HepG2 (cell line): Measurements from ENCODE around the gene RPL5. TPM values are rescaled to one million over a fixed set of nuclear protein-coding genes. Genes with fewer than 3 reads are reported as not detected.
A peak's percentile ranks its signal among the peaks of the same experiment; 100 is the strongest.

Experiments
- ARID5B ChIP-seq: IDR thresholded peaks from 2 replicates; pipeline ENCODE4 v1.4.0; 2020; ENCODE audit warnings: mild to moderate bottlenecking, missing genetic modification reagents
- ARNT ChIP-seq: fragments of 450-650 bp; IDR thresholded peaks from 2 replicates; pipeline ENCODE4 v1.6.1; 2017
- ATRX ChIP-seq: sonication (generic); formaldehyde crosslinking; IDR thresholded peaks from 2 replicates; pipeline ENCODE4 v1.4.0; 2020; ENCODE audit warnings: missing genetic modification reagents, borderline replicate concordance
- BRCA1 ChIP-seq: sonication (generic); formaldehyde crosslinking; IDR thresholded peaks from 2 replicates; pipeline ENCODE4 v1.4.0; 2020; ENCODE audit warnings: missing genetic modification reagents
- CAMTA2 ChIP-seq: sonication (generic); formaldehyde crosslinking; IDR thresholded peaks from 2 replicates; pipeline ENCODE4 v1.4.0; 2020; ENCODE audit warnings: mild to moderate bottlenecking, missing genetic modification reagents, borderline replicate concordance
- HDAC6 ChIP-seq: fragments of 200-600 bp; sonication (generic); IDR thresholded peaks from 2 replicates; pipeline ENCODE4 v1.7.0; 2017; ENCODE audit warnings: mild to moderate bottlenecking, antibody characterized with exemption, low read length, low read depth
- MAFG ChIP-seq: sonication (generic); formaldehyde crosslinking; IDR thresholded peaks from 2 replicates; pipeline ENCODE4 v1.5.1; 2020; ENCODE audit warnings: mild to moderate bottlenecking, missing genetic modification reagents
- MBD4 ChIP-seq: IDR thresholded peaks from 2 replicates; pipeline ENCODE4 v1.6.1; 2012; ENCODE audit warnings: low read length, inconsistent platforms, borderline replicate concordance
- MXI1 ChIP-seq: IDR thresholded peaks from 3 replicates; pipeline ENCODE4 v1.6.1; 2012; ENCODE audit warnings: low read depth, low read length, inconsistent platforms, borderline replicate concordance
- NFYC ChIP-seq: IDR thresholded peaks from 2 replicates; pipeline ENCODE4 v1.6.1; 2016; ENCODE audit warnings: missing genetic modification reagents, missing compliant biosample characterization
- NKX3-1 ChIP-seq: sonication (generic); formaldehyde crosslinking; IDR thresholded peaks from 2 replicates; pipeline ENCODE4 v1.5.0; 2020; ENCODE audit warnings: missing genetic modification reagents
- TAF15 ChIP-seq: fragments of 200-400 bp; formaldehyde crosslinking; IDR thresholded peaks from one replicate; pipeline ENCODE4 v1.6.1; 2018; ENCODE audit warnings: mild to moderate bottlenecking, low read depth, low read length; ENCODE audit not compliant: poor library complexity, severe bottlenecking
- TOPORS ChIP-seq: sonication (generic); formaldehyde crosslinking; IDR thresholded peaks from 2 replicates; pipeline ENCODE4 v1.8.0; 2023; ENCODE audit warnings: mild to moderate bottlenecking, missing genetic modification reagents
- ZBTB39 ChIP-seq: sonication (generic); formaldehyde crosslinking; IDR thresholded peaks from 2 replicates; pipeline ENCODE4 v1.5.0; 2020; ENCODE audit warnings: missing genetic modification reagents
- ZMAT3 ChIP-seq: sonication (generic); formaldehyde crosslinking; conservative IDR thresholded peaks from 2 replicates; pipeline ENCODE4 v1.7.0; 2021; ENCODE audit warnings: missing genetic modification reagents
- ZNF761 ChIP-seq: sonication (generic); formaldehyde crosslinking; conservative IDR thresholded peaks from 2 replicates; pipeline ENCODE4 v1.4.0; 2020; ENCODE audit warnings: mild to moderate bottlenecking, missing genetic modification reagents
- ZSCAN5A ChIP-seq: sonication (generic); formaldehyde crosslinking; IDR thresholded peaks from 2 replicates; pipeline ENCODE4 v1.8.0; 2022; ENCODE audit warnings: mild to moderate bottlenecking, missing genetic modification reagents, borderline replicate concordance
- polyA plus RNA-seq, 8 experiments: library from polyadenylated mRNA; depleted of rRNA in 3 of 8; stranded (reverse) in 7 of 8; unstranded in 1 of 8; fragments of >200 nt; fragmentation: Illumina TruSeq in 4 of 8; extraction: Trizol in 4 of 8; gene quantifications; 2 replicates each; pipeline versions ENCODE4 v1.2.1 to v1.2.3, GENCODE V29; 2011 to 2016; ENCODE audit warnings: low read depth in 4 of 8, missing spikeins in 1 of 8, mixed read lengths in 1 of 8; ENCODE audit not compliant: insufficient read depth in 1 of 8
- total RNA-seq, 5 experiments: library from RNA; depleted of rRNA; stranded (reverse); fragments of >200 nt; fragmentation: Illumina TruSeq; extraction: Trizol; gene quantifications; 2 replicates each; pipeline ENCODE4 v1.2.3, GENCODE V29; 2016; ENCODE audit warnings: low read depth in 1 of 5
- TF ChIP-seq, protein P1 (sequence below): sonication (generic); formaldehyde crosslinking; IDR thresholded peaks from 2 replicates; pipeline ENCODE4 v1.9.0; 2021; ENCODE audit warnings: missing genetic modification reagents, mild to moderate bottlenecking, borderline replicate concordance
- TF ChIP-seq, protein P2 (sequence below): sonication (generic); formaldehyde crosslinking; IDR thresholded peaks from 2 replicates; pipeline ENCODE4 v1.5.1; 2020; ENCODE audit warnings: missing genetic modification reagents, mild to moderate bottlenecking, borderline replicate concordance

Gene RPL5
- total and polyA plus RNA-seq, 2 of the 13 experiments (the other 11 are each of a cell fraction or from before 2014, with no cell fraction given) = 2,304 to 2,520 TPM

DNA sequence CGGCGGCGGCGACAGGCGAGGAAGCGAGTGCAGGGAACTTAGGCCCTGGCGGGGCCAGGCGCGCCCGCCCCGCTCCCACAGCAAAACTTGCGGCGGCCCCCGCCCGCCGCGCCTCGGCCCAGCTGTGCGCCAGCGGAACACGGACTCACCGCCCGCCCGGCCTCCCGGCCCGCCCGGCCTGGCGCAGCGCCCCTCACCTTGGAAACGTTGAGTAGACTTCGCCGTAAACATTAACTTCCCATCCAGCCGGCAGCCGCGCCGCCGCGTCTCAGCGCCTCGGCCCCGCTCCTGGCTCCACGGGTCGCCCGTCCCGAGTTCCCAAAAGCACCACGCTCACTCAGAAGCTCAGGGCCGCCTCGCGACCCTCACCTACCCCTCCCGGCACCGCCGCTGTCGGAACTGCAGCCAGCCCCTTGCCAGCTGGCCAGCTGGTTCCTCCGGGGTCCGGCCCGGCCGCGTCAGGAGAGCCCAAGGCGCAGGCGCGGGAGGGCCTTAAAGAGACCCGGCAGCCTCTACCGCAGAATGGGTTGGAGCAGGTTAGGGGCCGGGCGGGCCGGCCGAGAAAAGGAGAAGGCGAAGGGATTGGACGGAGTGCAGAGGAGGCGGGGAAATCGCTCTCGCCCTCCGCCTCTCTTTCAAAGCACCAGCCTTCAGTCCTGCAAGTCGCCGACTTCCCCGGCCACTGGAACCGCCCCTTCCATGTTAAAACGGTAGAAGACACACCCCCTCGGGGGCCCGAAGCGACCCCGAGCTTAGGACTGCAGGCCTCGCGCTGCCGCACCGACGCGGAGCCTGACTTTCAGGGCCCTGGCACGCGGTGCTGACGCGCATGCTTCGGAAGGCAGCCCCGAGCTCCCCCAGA is 47.0 kb upstream of the RPL5 start, which contains the start of gene EVI5 (continued):
- TF ChIP-seq, protein P1, sequence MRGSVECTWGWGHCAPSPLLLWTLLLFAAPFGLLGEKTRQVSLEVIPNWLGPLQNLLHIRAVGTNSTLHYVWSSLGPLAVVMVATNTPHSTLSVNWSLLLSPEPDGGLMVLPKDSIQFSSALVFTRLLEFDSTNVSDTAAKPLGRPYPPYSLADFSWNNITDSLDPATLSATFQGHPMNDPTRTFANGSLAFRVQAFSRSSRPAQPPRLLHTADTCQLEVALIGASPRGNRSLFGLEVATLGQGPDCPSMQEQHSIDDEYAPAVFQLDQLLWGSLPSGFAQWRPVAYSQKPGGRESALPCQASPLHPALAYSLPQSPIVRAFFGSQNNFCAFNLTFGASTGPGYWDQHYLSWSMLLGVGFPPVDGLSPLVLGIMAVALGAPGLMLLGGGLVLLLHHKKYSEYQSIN = no peak
- TF ChIP-seq ZMAT3 (peak; percentile 99), TAF15 (no peak), NFYC (CRISPR knock-in tag) (peak; percentile 65), MXI1 (peak; percentile 31; the same call in 1 of the 3 replicates), NKX3-1 (CRISPR knock-in tag) (peak; percentile 98), ARNT (no peak), MAFG (CRISPR knock-in tag) (no peak), ARID5B (peak; percentile 74), TOPORS (peak; percentile 98), BRCA1 (CRISPR knock-in tag) (peak; percentile 98), MBD4 (no peak), ZNF761 (CRISPR knock-in tag) (peak; percentile 93; the same call in 1 of the 2 replicates), ATRX (CRISPR knock-in tag) (no peak), CAMTA2 (CRISPR knock-in tag) (no peak), HDAC6 (no peak), ZBTB39 (CRISPR knock-in tag) (no peak), ZSCAN5A (CRISPR knock-in tag) (peak; percentile 81; the same call in 1 of the 2 replicates)
- TF ChIP-seq, protein P2, sequence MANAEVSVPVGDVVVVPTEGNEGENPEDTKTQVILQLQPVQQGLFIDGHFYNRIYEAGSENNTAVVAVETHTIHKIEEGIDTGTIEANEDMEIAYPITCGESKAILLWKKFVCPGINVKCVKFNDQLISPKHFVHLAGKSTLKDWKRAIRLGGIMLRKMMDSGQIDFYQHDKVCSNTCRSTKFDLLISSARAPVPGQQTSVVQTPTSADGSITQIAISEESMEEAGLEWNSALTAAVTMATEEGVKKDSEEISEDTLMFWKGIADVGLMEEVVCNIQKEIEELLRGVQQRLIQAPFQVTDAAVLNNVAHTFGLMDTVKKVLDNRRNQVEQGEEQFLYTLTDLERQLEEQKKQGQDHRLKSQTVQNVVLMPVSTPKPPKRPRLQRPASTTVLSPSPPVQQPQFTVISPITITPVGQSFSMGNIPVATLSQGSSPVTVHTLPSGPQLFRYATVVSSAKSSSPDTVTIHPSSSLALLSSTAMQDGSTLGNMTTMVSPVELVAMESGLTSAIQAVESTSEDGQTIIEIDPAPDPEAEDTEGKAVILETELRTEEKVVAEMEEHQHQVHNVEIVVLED (CRISPR knock-in tag) = peak; percentile 52
